ENCODE data around the gene COL6A2.

Gene COL6A2

GRCh38 chr21:46111193-46111571 is 13.3 kb downstream of the COL6A2 start:
- POLR2A ChIA-PET: no interaction called here
- CTCF ChIA-PET: no interaction called here
- no peak for TF ChIP-seq CTCF (IDR thresholded peaks at IDR 0.05; ENCODE audit: control extremely low read depth, extremely low read depth, low read depth, missing control alignments)
- no peak for DNase-seq (ENCODE audit: extremely low spot score)

- POLR2A ChIA-PET: no interaction called here
- TF ChIP-seq CTCF (IDR thresholded peaks at IDR 0.05; ENCODE audit: control extremely low read depth, extremely low read depth, low read depth, missing control alignments): no peak
- CTCF ChIA-PET: no interaction called here
- no peak for DNase-seq (ENCODE audit: extremely low spot score)
These were observed 14.2 kb downstream of the COL6A2 start for GRCh38 chr21:46111857-46112724.

GRCh38 chr21:46112725-46113215 is 14.9 kb downstream of the COL6A2 start:
- TF ChIP-seq CTCF (IDR thresholded peaks at IDR 0.05; ENCODE audit: control extremely low read depth, extremely low read depth, low read depth, missing control alignments): no peak
- CTCF ChIA-PET: no interaction called here

GRCh38 chr21:46113497-46114176 is 15.7 kb downstream of the COL6A2 start:
- ChIA-PET CTCF (no interaction called here), POLR2A (no interaction called here)
- no peak for TF ChIP-seq CTCF (IDR thresholded peaks at IDR 0.05; ENCODE audit: control extremely low read depth, extremely low read depth, low read depth, missing control alignments)
- DNase-seq (ENCODE audit: extremely low spot score): no peak

More at GRCh38 chr21:46112725-46113215, 14.9 kb downstream of the COL6A2 start:
- POLR2A ChIA-PET: no interaction called here
- DNase-seq (ENCODE audit: extremely low spot score): no peak

- TF ChIP-seq CTCF (IDR thresholded peaks at IDR 0.05; ENCODE audit: control extremely low read depth, extremely low read depth, low read depth, missing control alignments): no peak
- no peak for DNase-seq (ENCODE audit: extremely low spot score)
- ChIA-PET POLR2A (no interaction called here), CTCF (no interaction called here)
These were observed 17.1 kb downstream of the COL6A2 start for GRCh38 chr21:46114963-46115362.

- DNase-seq (ENCODE audit: extremely low spot score): no peak
- ChIA-PET CTCF (no interaction called here), POLR2A (no interaction called here)
- TF ChIP-seq CTCF (IDR thresholded peaks at IDR 0.05; ENCODE audit: control extremely low read depth, extremely low read depth, low read depth, missing control alignments): no peak
These were observed 17.7 kb downstream of the COL6A2 start for GRCh38 chr21:46115441-46116188.

Measured in GM10248 (cell line).